D341Med (cell line): ENCODE measurements around the gene KCNQ2.

Source experiments
- DNase-seq: peaks from one replicate; pipeline ENCODE4 v3.0.0; 2012; ENCODE audit warnings: low spot score

KCNQ2 gene

GRCh38 chr20:63356931-63357879 is 115.2 kb downstream of the KCNQ2 start:
- no peak for DNase-seq

GRCh38 chr20:63356511-63356910 is 115.9 kb downstream of the KCNQ2 start:
- no peak for DNase-seq

- no peak for DNase-seq
Measured at GRCh38 chr20:63355781-63356295, 116.6 kb downstream of the KCNQ2 start.

- DNase-seq: no peak
Measured at GRCh38 chr20:63354636-63355350, 117.7 kb downstream of the KCNQ2 start.

DNA sequence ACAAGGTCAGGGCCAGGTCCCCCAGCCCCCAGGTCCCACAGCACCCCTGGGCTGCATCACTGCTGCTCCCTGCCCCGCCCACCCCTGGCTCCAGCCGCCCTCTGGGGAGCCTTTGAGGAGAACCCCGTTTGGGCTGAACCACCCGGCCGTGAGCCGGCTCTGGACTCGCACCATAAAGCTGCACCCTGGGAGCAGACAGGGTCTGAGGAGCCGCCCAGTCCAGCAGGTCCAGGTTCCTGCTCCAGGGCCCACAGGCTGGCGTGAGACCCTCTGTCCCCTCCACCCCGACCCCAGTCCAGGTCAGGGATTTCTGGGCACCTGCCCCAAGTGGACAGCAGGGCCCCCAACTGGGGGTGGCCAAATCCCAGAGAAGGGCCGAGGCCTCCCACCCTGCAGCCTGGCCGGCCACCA is 119.6 kb downstream of the KCNQ2 start:
- no peak for DNase-seq

- no peak for DNase-seq
Measured at GRCh38 chr20:63351811-63352591, 120.5 kb downstream of the KCNQ2 start.

DNA sequence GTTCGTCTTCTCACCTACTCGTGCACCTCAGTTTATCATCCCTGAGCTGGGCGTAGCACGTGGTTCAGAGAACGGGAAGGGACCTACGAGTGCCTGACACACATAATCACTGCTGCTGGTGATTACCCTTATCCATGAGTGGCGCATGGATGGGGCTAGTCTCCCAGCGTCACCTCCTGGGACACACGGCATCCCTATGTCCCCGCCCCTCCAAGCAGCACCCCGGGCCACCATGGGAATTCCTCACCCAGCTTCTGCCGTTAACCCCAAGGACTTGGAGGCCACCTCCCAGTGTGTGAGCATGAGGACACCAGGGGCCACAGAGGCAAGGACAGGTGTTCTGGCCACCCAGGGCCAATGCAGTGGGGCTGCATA is 121.1 kb downstream of the KCNQ2 start:
- DNase-seq: no peak

DNA sequence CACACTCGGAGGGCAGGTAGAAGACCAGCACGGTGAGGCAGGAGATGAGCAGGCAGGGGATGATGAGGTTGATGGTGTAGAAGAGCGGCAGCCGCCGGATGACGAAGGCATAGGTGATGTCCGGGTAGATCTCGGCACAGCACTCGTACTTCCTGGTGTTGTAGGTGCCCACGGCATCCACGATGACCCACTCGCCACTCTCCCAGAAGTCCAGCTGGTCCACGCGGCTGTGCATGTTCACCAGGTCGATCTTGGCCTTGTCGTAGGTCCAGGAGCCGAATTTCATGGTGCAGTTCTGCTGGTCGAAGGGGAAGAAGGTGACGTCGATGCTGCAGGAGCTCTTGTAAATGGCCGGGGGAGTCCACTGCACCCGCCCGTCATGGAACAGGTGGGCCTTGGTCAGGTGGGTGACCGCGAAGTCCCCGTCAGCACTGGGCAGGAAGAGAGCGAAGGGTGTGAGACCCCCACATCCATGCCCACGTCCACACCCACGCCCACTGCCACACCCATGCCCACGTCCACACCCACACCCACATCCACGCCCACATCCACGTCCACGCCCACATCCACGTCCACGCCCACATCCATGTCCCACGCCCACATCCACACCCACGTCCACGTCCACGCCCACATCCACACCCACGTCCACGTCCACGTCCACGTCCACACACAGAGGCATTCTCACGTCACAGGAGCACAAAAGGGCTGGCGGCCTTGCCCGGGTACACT is 121.7 kb downstream of the KCNQ2 start:
- DNase-seq: no peak
